ENCODE data around the gene TSPAN1. TPM values are rescaled to one million over a fixed set of nuclear protein-coding genes. Genes with fewer than 3 reads are reported as not detected.

TSPAN1 gene
- total RNA-seq, 5 donors from 2014 or later (not counting 1 experiment from before 2014, with no cell fraction given) = 0.53 to 0.54 TPM; not detected in 3

DNA sequence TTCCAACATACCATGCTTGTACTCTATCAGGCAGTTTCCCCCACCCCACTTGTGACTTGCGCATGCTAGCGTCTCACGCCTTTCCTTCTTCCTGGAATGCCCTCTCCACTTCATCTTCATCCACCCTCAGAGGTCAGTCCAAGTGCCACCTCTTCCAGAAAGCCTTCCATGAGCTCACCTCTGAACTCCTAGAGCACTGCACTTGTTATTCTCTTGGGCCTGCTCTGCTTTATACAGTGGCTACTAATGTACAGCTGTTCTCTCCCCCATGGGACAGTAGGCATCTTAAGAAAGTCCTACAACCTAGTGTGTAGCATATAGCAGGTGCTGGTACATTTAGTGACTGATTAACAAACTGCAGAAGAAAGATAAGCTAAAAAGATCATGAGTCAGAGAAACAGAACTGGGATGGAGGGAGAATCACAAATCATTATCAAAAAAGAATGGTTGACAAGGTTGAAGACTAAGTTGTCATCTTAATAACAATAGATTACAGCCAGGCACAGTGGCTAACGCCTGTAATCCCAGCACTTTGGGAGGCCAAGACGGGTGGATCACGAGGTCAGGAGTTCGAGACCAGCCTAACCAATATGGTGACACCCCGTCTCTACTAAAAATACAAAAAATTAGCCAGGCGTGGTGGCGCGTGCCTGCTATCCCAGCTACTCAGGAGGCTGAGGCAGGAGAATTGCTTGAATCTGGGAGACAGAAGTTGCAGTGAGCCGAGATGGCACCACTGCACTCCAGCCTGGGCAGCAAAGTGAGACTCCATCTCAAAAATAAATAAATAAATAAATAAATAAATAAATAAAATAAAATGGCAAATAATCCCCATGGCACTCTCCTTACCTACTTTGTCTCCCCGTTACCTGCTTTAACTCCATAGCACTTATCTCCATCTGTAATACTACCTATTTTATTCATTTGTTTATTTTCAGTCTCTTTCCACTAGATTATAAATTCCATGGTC, 16.3 kb upstream of the TSPAN1 start:
- H3K4me3 Mint-ChIP-seq = no peak overlapping the region
- DNase-seq (no peak), ATAC-seq (replicated peaks in 1 of 4) (no peak)
- H3K27me3 ChIP-seq (replicated peaks in 1 of 2; ENCODE audit: control insufficient read depth in 2 of 2, extremely low read depth in 1 of 2, insufficient read depth in 2 of 2, low read length in 1 of 2) = no peaks in the 10 kb centered on the region
- no peak overlapping the region for H3K27ac Mint-ChIP-seq
- 88% methylated on average over 9 of the region's 13 CpGs for WGBS (ENCODE audit: insufficient coverage)
- POLR2A ChIA-PET = interaction anchor here in 1 of 2 donors (1.3 kb wide), 1 partner anchor 24 kb away, joined by 3 read pairs; no protein-coding TSS in a partner anchor
- H3K9me3 Mint-ChIP-seq = no peaks in the 10 kb centered on the region
- no peaks in the 10 kb centered on the region for H3K36me3 ChIP-seq (ENCODE audit: control insufficient read depth in 2 of 2, extremely low read depth in 1 of 2, insufficient read depth in 1 of 2, low read length in 1 of 2)
- H3K9me3 ChIP-seq = no peaks in the 10 kb centered on the region
- no peak overlapping the region for H3K27ac ChIP-seq (ENCODE audit: low read length)
- CTCF ChIA-PET = interaction anchor here in 1 of 2 donors (0.6 kb wide), 1 partner anchor 12 kb away, joined by 4 read pairs; no protein-coding TSS in a partner anchor
- H3K36me3 Mint-ChIP-seq = no peaks in the 10 kb centered on the region
- H3K27me3 Mint-ChIP-seq = no peaks in the 10 kb centered on the region
- no peaks in the 10 kb centered on the region for H3K4me1 Mint-ChIP-seq
- H3K4me1 ChIP-seq (ENCODE audit: control insufficient read depth in 1 of 2, extremely low read depth in 1 of 2, insufficient read depth in 2 of 2, low read length in 2 of 2) = no peaks in the 10 kb centered on the region
- H3K4me3 ChIP-seq (ENCODE audit: control insufficient read depth in 1 of 2, extremely low read depth in 1 of 2, low read length in 1 of 2) = no peak overlapping the region

- Mint-ChIP-seq H3K9me3 (no peaks in the 10 kb centered on the region), H3K4me1 (no peaks in the 10 kb centered on the region), H3K4me3 (no peak overlapping the region), H3K27ac (no peak overlapping the region), H3K27me3 (no peaks in the 10 kb centered on the region), H3K36me3 (no peaks in the 10 kb centered on the region)
- ATAC-seq (replicated peaks in 1 of 4) = no peak
- Histone ChIP-seq H3K4me1 (ENCODE audit: control insufficient read depth in 1 of 2, extremely low read depth in 1 of 2, insufficient read depth in 2 of 2, low read length in 2 of 2) (no peaks in the 10 kb centered on the region), H3K36me3 (ENCODE audit: control insufficient read depth in 2 of 2, extremely low read depth in 1 of 2, insufficient read depth in 1 of 2, low read length in 1 of 2) (no peaks in the 10 kb centered on the region), H3K27ac (ENCODE audit: low read length) (no peak overlapping the region), H3K4me3 (ENCODE audit: control insufficient read depth in 1 of 2, extremely low read depth in 1 of 2, low read length in 1 of 2) (no peak overlapping the region), H3K27me3 (replicated peaks in 1 of 2; ENCODE audit: control insufficient read depth in 2 of 2, extremely low read depth in 1 of 2, insufficient read depth in 2 of 2, low read length in 1 of 2) (no peaks in the 10 kb centered on the region), H3K9me3 (no peaks in the 10 kb centered on the region)
- no peak for DNase-seq
- ChIA-PET POLR2A (interaction anchor here in 1 of 2 donors (0.6 kb wide), 1 partner anchor 36 kb away, joined by 3 read pairs; no protein-coding TSS in a partner anchor), CTCF (no interaction called here)
- WGBS (ENCODE audit: insufficient coverage) = 69% methylated on average over 3 of the region's 3 CpGs
Observed at GRCh38 chr1:46159516-46159915, 15.4 kb upstream of the TSPAN1 start.

DNA sequence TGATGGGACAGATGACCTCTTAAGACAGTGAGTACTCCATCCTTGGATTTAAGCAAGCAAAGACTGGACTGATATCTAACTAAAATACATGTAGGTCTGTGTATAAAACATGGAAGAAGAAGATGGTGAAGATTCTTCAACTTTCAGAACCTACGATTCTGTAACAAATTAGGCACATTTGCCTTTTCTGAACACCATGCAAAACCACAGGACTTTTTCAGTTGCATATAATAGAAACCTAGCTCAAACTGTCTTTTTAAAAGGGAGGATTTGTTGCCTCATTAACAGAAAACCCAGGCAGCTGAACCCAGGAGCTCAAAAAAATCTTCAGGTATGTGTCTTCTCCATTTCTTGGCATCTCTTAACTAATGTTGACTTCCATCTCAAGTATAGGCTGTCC, 14.7 kb upstream of the TSPAN1 start:
- H3K27me3 ChIP-seq (replicated peaks in 1 of 2; ENCODE audit: control insufficient read depth in 2 of 2, extremely low read depth in 1 of 2, insufficient read depth in 2 of 2, low read length in 1 of 2) = no peaks in the 10 kb centered on the region
- ChIA-PET CTCF (no interaction called here), POLR2A (interaction anchor here in 1 of 2 donors (0.6 kb wide), 1 partner anchor 37 kb away, joined by 3 read pairs; no protein-coding TSS in a partner anchor)
- no peaks in the 10 kb centered on the region for H3K36me3 ChIP-seq (ENCODE audit: control insufficient read depth in 2 of 2, extremely low read depth in 1 of 2, insufficient read depth in 1 of 2, low read length in 1 of 2)
- no peak for DNase-seq
- ATAC-seq (replicated peaks in 1 of 4) = no peak
- H3K9me3 Mint-ChIP-seq = no peaks in the 10 kb centered on the region
- no peaks in the 10 kb centered on the region for H3K4me1 ChIP-seq (ENCODE audit: control insufficient read depth in 1 of 2, extremely low read depth in 1 of 2, insufficient read depth in 2 of 2, low read length in 2 of 2)
- no peaks in the 10 kb centered on the region for H3K36me3 Mint-ChIP-seq
- no peaks in the 10 kb centered on the region for H3K9me3 ChIP-seq
- H3K27ac ChIP-seq (ENCODE audit: low read length) = no peak overlapping the region
- no peaks in the 10 kb centered on the region for H3K4me1 Mint-ChIP-seq
- WGBS (ENCODE audit: insufficient coverage) = no CpG with 5 or more reads among the region's 1 CpG
- no peaks in the 10 kb centered on the region for H3K27me3 Mint-ChIP-seq
- no peak overlapping the region for H3K4me3 Mint-ChIP-seq
- no peak overlapping the region for H3K4me3 ChIP-seq (ENCODE audit: control insufficient read depth in 1 of 2, extremely low read depth in 1 of 2, low read length in 1 of 2)
- no peak overlapping the region for H3K27ac Mint-ChIP-seq

- Histone ChIP-seq H3K36me3 (ENCODE audit: control insufficient read depth in 2 of 2, extremely low read depth in 1 of 2, insufficient read depth in 1 of 2, low read length in 1 of 2) (no peaks in the 10 kb centered on the region), H3K4me3 (ENCODE audit: control insufficient read depth in 1 of 2, extremely low read depth in 1 of 2, low read length in 1 of 2) (peak overlapping the region; percentile 55 to 65), H3K9me3 (no peaks in the 10 kb centered on the region), H3K4me1 (ENCODE audit: control insufficient read depth in 1 of 2, extremely low read depth in 1 of 2, insufficient read depth in 2 of 2, low read length in 2 of 2) (peaks cover 3 to 19% of the 10 kb centered on the region in 2 experiments), H3K27ac (ENCODE audit: low read length) (peak overlapping the region; percentile 77), H3K27me3 (replicated peaks in 1 of 2; ENCODE audit: control insufficient read depth in 2 of 2, extremely low read depth in 1 of 2, insufficient read depth in 2 of 2, low read length in 1 of 2) (peaks cover 0 to 27% of the 10 kb centered on the region in 2 experiments)
- POLR2A ChIA-PET = interaction anchor here in 1 of 2 donors (0.7 kb wide), 1 partner anchor 132 kb away, joined by 3 read pairs; no protein-coding TSS in a partner anchor
- H3K27ac Mint-ChIP-seq = peak overlapping the region; percentile 93 to 97
- CTCF ChIA-PET = interaction anchor here (0.5 to 0.6 kb wide), 4 partner anchors 23 to 86 kb away, joined by 3 to 7 read pairs (median 4); partner anchors contain the start of gene RAD54L (in 1 of the 2)
- DNase-seq (peak; percentile 25 to 69 (median 50)), ATAC-seq (replicated peaks in 1 of 4) (peak; percentile 75 to 83 (median 80))
- peak overlapping the region; percentile 82 to 86 (median 84) for H3K4me3 Mint-ChIP-seq
- no peaks in the 10 kb centered on the region for H3K9me3 Mint-ChIP-seq
- 4% methylated on average over 45 of the region's 47 CpGs for WGBS (ENCODE audit: insufficient coverage)
- H3K4me1 Mint-ChIP-seq = peaks cover 17 to 18% (median 17%) of the 10 kb centered on the region in 3 donors
- H3K36me3 Mint-ChIP-seq = no peaks in the 10 kb centered on the region
- H3K27me3 Mint-ChIP-seq = peaks cover 0 to 8% of the 10 kb centered on the region in 2 donors
Observed at GRCh38 chr1:46166521-46167462, 8.1 kb upstream of the TSPAN1 start.

DNA sequence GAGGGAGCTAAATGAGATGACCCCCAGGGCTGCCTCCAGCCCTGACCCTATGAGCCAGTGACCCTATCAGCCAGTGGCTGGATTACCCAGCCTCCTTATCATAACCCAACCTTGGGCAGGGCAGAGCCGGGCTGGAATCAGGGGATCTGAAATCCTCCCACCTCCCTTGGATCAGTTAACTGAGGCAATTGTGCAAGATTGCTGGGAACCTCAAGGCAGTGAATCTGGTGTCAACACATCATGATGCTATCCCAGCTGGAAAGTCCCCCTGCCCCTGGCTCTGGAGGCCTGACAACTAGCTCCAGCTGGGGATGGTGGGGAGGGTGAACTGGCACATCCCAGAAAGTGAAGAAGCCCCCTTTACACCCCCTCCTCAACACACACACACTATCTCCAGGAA, 6.4 kb upstream of the TSPAN1 start:
- Histone ChIP-seq H3K27ac (ENCODE audit: low read length) (no peak overlapping the region), H3K27me3 (replicated peaks in 1 of 2; ENCODE audit: control insufficient read depth in 2 of 2, extremely low read depth in 1 of 2, insufficient read depth in 2 of 2, low read length in 1 of 2) (peaks cover 0 to 33% of the 10 kb centered on the region in 2 experiments), H3K9me3 (no peaks in the 10 kb centered on the region), H3K36me3 (ENCODE audit: control insufficient read depth in 2 of 2, extremely low read depth in 1 of 2, insufficient read depth in 1 of 2, low read length in 1 of 2) (no peaks in the 10 kb centered on the region), H3K4me3 (ENCODE audit: control insufficient read depth in 1 of 2, extremely low read depth in 1 of 2, low read length in 1 of 2) (no peak overlapping the region), H3K4me1 (ENCODE audit: control insufficient read depth in 1 of 2, extremely low read depth in 1 of 2, insufficient read depth in 2 of 2, low read length in 2 of 2) (peaks cover 3 to 19% of the 10 kb centered on the region in 2 experiments)
- no CpG with 5 or more reads among the region's 1 CpG for WGBS (ENCODE audit: insufficient coverage)
- DNase-seq (no peak), ATAC-seq (replicated peaks in 1 of 4) (no peak)
- Mint-ChIP-seq H3K36me3 (no peaks in the 10 kb centered on the region), H3K27me3 (peaks cover 4 to 8% of the 10 kb centered on the region in 2 donors), H3K4me1 (peaks cover 17 to 18% (median 17%) of the 10 kb centered on the region in 3 donors), H3K4me3 (peak overlapping the region in 1 of 3 donors; percentile 82), H3K27ac (no peak overlapping the region), H3K9me3 (no peaks in the 10 kb centered on the region)
- POLR2A ChIA-PET = no interaction called here
- CTCF ChIA-PET = no interaction called here
